Measurements from ENCODE around the gene LRRC40.

DNA sequence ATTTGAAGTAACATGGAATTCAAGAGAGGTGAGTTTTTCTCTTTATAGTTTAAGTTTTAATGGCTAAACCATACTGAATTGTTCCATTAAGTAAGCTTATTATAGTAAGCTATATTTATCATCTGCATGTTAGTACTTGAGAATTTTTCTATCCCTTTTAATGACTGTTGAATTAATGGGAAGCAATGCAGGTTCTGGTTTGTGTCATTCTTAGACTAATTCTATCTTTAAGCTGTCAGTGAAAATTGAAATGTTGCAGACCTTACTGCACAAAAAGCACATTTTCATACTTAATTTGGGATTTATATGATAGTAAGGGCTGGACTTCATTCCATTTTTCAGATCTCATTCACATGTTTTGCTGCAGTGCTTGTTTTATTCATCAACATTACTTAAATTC, 41.7 kb upstream of the LRRC40 start:
- TF ChIP-seq POLR2AphosphoS5 (IDR thresholded peaks at IDR 0.05; ENCODE audit: low read depth, low read length) (no peak), POLR2A (IDR thresholded peaks at IDR 0.05; ENCODE audit: low read depth, low read length) (no peak), TAF1 (IDR thresholded peaks at IDR 0.05; ENCODE audit: borderline replicate concordance, low read depth, low read length) (no peak)

All from GM12892 (cell line).